ENCODE data around the gene DPYD.

DNA sequence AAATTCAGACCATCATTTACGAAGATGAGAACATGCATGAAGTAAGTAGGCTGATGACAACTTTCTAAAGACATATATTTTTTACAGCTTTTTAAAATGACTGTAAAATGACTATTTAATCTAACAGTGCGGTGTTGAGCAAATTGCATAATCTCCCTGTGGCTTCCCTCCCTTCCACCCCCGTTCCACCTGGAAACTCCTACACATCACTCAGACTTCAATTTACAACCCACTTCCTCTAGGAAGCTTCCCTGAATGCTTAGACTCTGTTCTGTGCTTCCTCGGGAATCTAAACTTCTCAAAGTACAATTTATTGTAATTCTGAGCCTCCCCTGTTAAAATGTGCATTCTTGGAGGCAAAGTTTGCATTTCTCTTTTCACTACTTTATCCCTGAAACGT lies 354.9 kb downstream of the DPYD start:
- no peak for TF ChIP-seq POLR2A (IDR thresholded peaks at IDR 0.05)
- TF ChIP-seq, protein P1, sequence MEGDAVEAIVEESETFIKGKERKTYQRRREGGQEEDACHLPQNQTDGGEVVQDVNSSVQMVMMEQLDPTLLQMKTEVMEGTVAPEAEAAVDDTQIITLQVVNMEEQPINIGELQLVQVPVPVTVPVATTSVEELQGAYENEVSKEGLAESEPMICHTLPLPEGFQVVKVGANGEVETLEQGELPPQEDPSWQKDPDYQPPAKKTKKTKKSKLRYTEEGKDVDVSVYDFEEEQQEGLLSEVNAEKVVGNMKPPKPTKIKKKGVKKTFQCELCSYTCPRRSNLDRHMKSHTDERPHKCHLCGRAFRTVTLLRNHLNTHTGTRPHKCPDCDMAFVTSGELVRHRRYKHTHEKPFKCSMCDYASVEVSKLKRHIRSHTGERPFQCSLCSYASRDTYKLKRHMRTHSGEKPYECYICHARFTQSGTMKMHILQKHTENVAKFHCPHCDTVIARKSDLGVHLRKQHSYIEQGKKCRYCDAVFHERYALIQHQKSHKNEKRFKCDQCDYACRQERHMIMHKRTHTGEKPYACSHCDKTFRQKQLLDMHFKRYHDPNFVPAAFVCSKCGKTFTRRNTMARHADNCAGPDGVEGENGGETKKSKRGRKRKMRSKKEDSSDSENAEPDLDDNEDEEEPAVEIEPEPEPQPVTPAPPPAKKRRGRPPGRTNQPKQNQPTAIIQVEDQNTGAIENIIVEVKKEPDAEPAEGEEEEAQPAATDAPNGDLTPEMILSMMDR (IDR thresholded peaks at IDR 0.05): no peak

All from uterus (tissue), 2 donors.